H1 (cell line): ENCODE data around the gene PTMA. TPM values are rescaled to one million over a fixed set of nuclear protein-coding genes. Genes with fewer than 3 reads are reported as not detected.

Experiments used
- CTCF ChIA-PET: fragments of 300-600 bp; sonication (Branson Sonifier 250); formaldehyde crosslinking; loops from one replicate; lab custom pipeline; 2021; ENCODE audit not compliant: partially characterized antibody; lab: Charles Lee
- POLR2A ChIA-PET: fragments of 300-600 bp; sonication (Branson Sonifier 250); formaldehyde crosslinking; loops from one replicate; lab custom pipeline; 2021; ENCODE audit warnings: inconsistent platforms; ENCODE audit not compliant: partially characterized antibody; lab: Charles Lee
- DNase-seq, 2 experiments: peaks; one replicate each; pipeline versions ENCODE4 v3.0.0 to v3.0.0-alpha.2; 2010 to 2022; ENCODE audit warnings: low spot score in 2 of 2, low read depth in 1 of 2, mixed read lengths in 1 of 2
- FAIRE-seq: peaks from 2 replicates; lab custom pipeline; 2011; peaks lifted over from hg19 to GRCh38; lab: Jason Lieb, UNC
- H2AFZ ChIP-seq: 2 replicates; pipeline ENCODE4 v1.8.1; 2012; ENCODE audit warnings: low read length, inconsistent platforms
- H2AK5ac ChIP-seq: 2 replicates; pipeline ENCODE4 v1.6.1; 2013; ENCODE audit warnings: low read depth, low read length
- H2BK120ac ChIP-seq: replicated peaks from 2 replicates; pipeline ENCODE3; 2013; ENCODE audit warnings: low read depth, low read length, inconsistent platforms
- H2BK12ac ChIP-seq: 2 replicates; pipeline ENCODE4 v1.6.1; 2013; ENCODE audit warnings: low read depth, low read length
- H2BK15ac ChIP-seq: 2 replicates; pipeline ENCODE4 v1.6.1; 2013; ENCODE audit warnings: low read length
- H2BK20ac ChIP-seq: 2 replicates; pipeline ENCODE4 v1.6.1; 2013; ENCODE audit warnings: low read length
- H2BK5ac ChIP-seq: 2 replicates; pipeline ENCODE4 v1.6.1; 2013; ENCODE audit warnings: low read depth, low read length
- H3K14ac ChIP-seq: 2 replicates; pipeline ENCODE4 v1.6.1; 2013; ENCODE audit warnings: inconsistent platforms; ENCODE audit not compliant: insufficient read length
- H3K18ac ChIP-seq: 2 replicates; pipeline ENCODE4 v1.6.1; 2013; ENCODE audit warnings: low read length; ENCODE audit errors: extremely low read depth
- H3K23ac ChIP-seq: 2 replicates; pipeline ENCODE4 v1.6.1; 2013; ENCODE audit warnings: inconsistent platforms; ENCODE audit not compliant: insufficient read length
- H3K23me2 ChIP-seq: 2 replicates; pipeline ENCODE4 v1.6.1; 2013; ENCODE audit warnings: low read depth, low read length
- H3K27ac ChIP-seq: 2 replicates; pipeline ENCODE4 v1.6.1; 2011; ENCODE audit warnings: low read depth, low read length, inconsistent platforms
- H3K27me3 ChIP-seq, 4 experiments: replicated peaks in 1 of 4; 1 replicate in 1 of 4; 2 replicates in 3 of 4; pipeline versions ENCODE4 v1.6.1 to v1.8.1; 2011 to 2013; ENCODE audit warnings: low read length in 3 of 4, mild to moderate bottlenecking in 3 of 4, inconsistent platforms in 2 of 4, mixed read lengths in 2 of 4, moderate library complexity in 1 of 4; ENCODE audit not compliant: control insufficient read depth in 3 of 4, insufficient read depth in 3 of 4; ENCODE audit errors: extremely low read depth in 1 of 4
- H3K36me3 ChIP-seq, 4 experiments: 2 replicates each; pipeline versions ENCODE4 v1.6.1 to v1.8.1; 2011 to 2013; ENCODE audit warnings: mild to moderate bottlenecking in 4 of 4, low read length in 3 of 4, moderate library complexity in 2 of 4, control low read depth in 1 of 4, inconsistent platforms in 1 of 4; ENCODE audit not compliant: insufficient read depth in 4 of 4, control insufficient read depth in 2 of 4
- H3K4ac ChIP-seq: replicated peaks from 2 replicates; pipeline ENCODE3; 2013; ENCODE audit warnings: low read length, low read depth, mixed read lengths, inconsistent platforms; ENCODE audit not compliant: insufficient read length
- H3K4me1 ChIP-seq, 4 experiments: replicated peaks in 1 of 4; 1 replicate in 1 of 4; 2 replicates in 3 of 4; pipeline versions ENCODE4 v1.6.1 to v1.8.1; 2011 to 2013; ENCODE audit warnings: low read length in 3 of 4, inconsistent platforms in 2 of 4, mixed read lengths in 1 of 4; ENCODE audit not compliant: insufficient read depth in 4 of 4, control insufficient read depth in 3 of 4
- H3K4me2 ChIP-seq, 2 experiments: 2 replicates each; pipeline versions ENCODE4 v1.6.1 to v1.8.1; 2011 to 2013; ENCODE audit warnings: low read depth in 2 of 2, low read length in 2 of 2, control low read depth in 1 of 2, inconsistent platforms in 1 of 2, mild to moderate bottlenecking in 1 of 2; ENCODE audit not compliant: insufficient read depth in 1 of 2
- H3K4me3 ChIP-seq, 4 experiments: fragments of 200-600, 300-600 bp in 1 of 4; sonication (generic), shearing (Covaris generic), sonication (Bioruptor Twin) in 1 of 4; 2 replicates each; pipeline versions ENCODE4 v1.5.1 to v1.8.1; 2011 to 2016; ENCODE audit warnings: low read length in 4 of 4, low read depth in 3 of 4, control low read depth in 2 of 4, inconsistent platforms in 2 of 4, mild to moderate bottlenecking in 2 of 4, mixed read lengths in 1 of 4, moderate library complexity in 1 of 4; ENCODE audit not compliant: insufficient read depth in 2 of 4; ENCODE audit errors: extremely low read depth in 1 of 4
- H3K56ac ChIP-seq: replicated peaks from 2 replicates; pipeline ENCODE3; 2013; ENCODE audit warnings: low read depth, mild to moderate bottlenecking, mixed read lengths, low read length, inconsistent platforms; ENCODE audit not compliant: insufficient read length
- H3K79me1 ChIP-seq: 2 replicates; pipeline ENCODE4 v1.6.1; 2013; ENCODE audit warnings: low read depth, low read length, control low read depth
- H3K79me2 ChIP-seq, 2 experiments: 2 replicates each; pipeline versions ENCODE4 v1.6.1 to v1.8.1; 2012 to 2013; ENCODE audit warnings: low read length in 2 of 2, mild to moderate bottlenecking in 2 of 2, inconsistent platforms in 1 of 2; ENCODE audit not compliant: insufficient read depth in 2 of 2, control insufficient read depth in 1 of 2
- H3K9ac ChIP-seq, 4 experiments: replicated peaks in 1 of 4; 1 replicate in 1 of 4; 2 replicates in 3 of 4; pipeline versions ENCODE4 v1.6.1 to v1.8.1; 2011 to 2013; ENCODE audit warnings: low read depth in 3 of 4, low read length in 3 of 4, control low read depth in 2 of 4, mild to moderate bottlenecking in 2 of 4, moderate library complexity in 2 of 4, inconsistent platforms in 1 of 4; ENCODE audit errors: extremely low read depth in 1 of 4
- H3K9me3 ChIP-seq, 2 experiments: 2 replicates each; pipeline versions ENCODE4 v1.6.1 to v1.8.1; 2012 to 2013; ENCODE audit warnings: mild to moderate bottlenecking in 2 of 2, moderate library complexity in 2 of 2, control low read depth in 1 of 2, inconsistent platforms in 1 of 2, low read depth in 1 of 2, low read length in 1 of 2, mixed read lengths in 1 of 2; ENCODE audit not compliant: insufficient read depth in 2 of 2
- H4K20me1 ChIP-seq, 2 experiments: replicated peaks in 1 of 2; 2 replicates each; pipeline versions ENCODE3 to v1.8.1; 2011 to 2013; ENCODE audit warnings: inconsistent platforms in 2 of 2, low read length in 2 of 2, mild to moderate bottlenecking in 1 of 2; ENCODE audit not compliant: insufficient read depth in 2 of 2, control insufficient read depth in 1 of 2
- H4K5ac ChIP-seq: 2 replicates; pipeline ENCODE4 v1.6.1; 2013; ENCODE audit warnings: low read length, low read depth, mixed read lengths, inconsistent platforms; ENCODE audit not compliant: insufficient read length
- H4K8ac ChIP-seq: 2 replicates; pipeline ENCODE4 v1.8.0; 2013; ENCODE audit warnings: mild to moderate bottlenecking, moderate library complexity, low read length, inconsistent platforms; ENCODE audit not compliant: insufficient read depth; ENCODE audit errors: extremely low read depth
- H4K91ac ChIP-seq: replicated peaks from 2 replicates; pipeline ENCODE3; 2013; ENCODE audit warnings: low read length, mixed read lengths, inconsistent platforms; ENCODE audit not compliant: insufficient read length
- ATF3 ChIP-seq: IDR thresholded peaks from 2 replicates; pipeline ENCODE4 v1.6.1; 2011; ENCODE audit warnings: low read depth, mild to moderate bottlenecking, low read length; ENCODE audit not compliant: insufficient read depth
- CHD1 ChIP-seq: IDR thresholded peaks from 2 replicates; pipeline ENCODE4 v1.6.1; 2012; ENCODE audit warnings: low read depth, low read length, improper control_type of control experiment
- EGR1 ChIP-seq: IDR thresholded peaks from 2 replicates; pipeline ENCODE4 v1.6.1; 2011; ENCODE audit warnings: low read depth, low read length, borderline replicate concordance
- GTF2F1 ChIP-seq: IDR thresholded peaks from 2 replicates; pipeline ENCODE4 v1.6.1; 2012; ENCODE audit warnings: low read depth, low read length, improper control_type of control experiment, borderline replicate concordance
- HDAC2 ChIP-seq, 2 experiments: fragments of 300-600 bp in 1 of 2; sonication (generic) in 1 of 2; IDR thresholded peaks; 2 replicates each; pipeline ENCODE4 v1.6.1; 2011 to 2012; ENCODE audit warnings: low read depth in 2 of 2, low read length in 2 of 2, mild to moderate bottlenecking in 2 of 2, moderate library complexity in 2 of 2, borderline replicate concordance in 1 of 2, inconsistent platforms in 1 of 2
- NANOG ChIP-seq: IDR thresholded peaks from 2 replicates; pipeline ENCODE4 v1.6.1; 2011; ENCODE audit warnings: low read length, low read depth, mild to moderate bottlenecking, inconsistent platforms; ENCODE audit not compliant: insufficient read depth, poor library complexity, severe bottlenecking
- SIN3A ChIP-seq, 2 experiments: IDR thresholded peaks in 1 of 2; conservative IDR thresholded peaks in 1 of 2; 2 replicates each; pipeline ENCODE4 v1.6.1; 2011 to 2012; ENCODE audit warnings: low read length in 2 of 2, improper control_type of control experiment in 1 of 2, low read depth in 1 of 2, mild to moderate bottlenecking in 1 of 2
- SP2 ChIP-seq: IDR thresholded peaks from 2 replicates; pipeline ENCODE4 v1.6.1; 2012; ENCODE audit warnings: mild to moderate bottlenecking, low read length, inconsistent platforms
- TCF12 ChIP-seq: IDR thresholded peaks from 2 replicates; pipeline ENCODE4 v1.6.1; 2011; ENCODE audit warnings: low read depth, mild to moderate bottlenecking, low read length
- WGBS, 2 experiments: shearing (Covaris generic) in 1 of 2; methylation state at CpG; one replicate each; pipeline versions ENCODE4 v1.1.6 to v1.1.7; 2013 to 2015; ENCODE audit warnings: low lambda C conversion rate in 2 of 2, mixed read lengths in 2 of 2, inconsistent platforms in 1 of 2, low coverage in 1 of 2, missing lambda C conversion rate in 1 of 2; ENCODE audit not compliant: insufficient replicate concordance in 2 of 2, insufficient coverage in 1 of 2, insufficient read length in 1 of 2; ENCODE audit errors: extremely low coverage in 1 of 2, missing lambda C conversion rate in 1 of 2; 5-methylcytosine and 5-hydroxymethylcytosine counted together
- polyA plus RNA-seq, 7 experiments: library from polyadenylated mRNA; depleted of rRNA in 3 of 7; stranded (reverse) in 5 of 7; unstranded in 2 of 7; fragments of >200 nt in 5 of 7; fragments of 200-250 nt in 2 of 7; gene quantifications; 1 replicate in 5 of 7; 2 replicates in 1 of 7; 4 replicates in 1 of 7; pipeline versions ENCODE4 v1.2.1 to v1.2.3, GENCODE V29; 2011 to 2013; ENCODE audit warnings: missing spikeins in 2 of 7, mixed read lengths in 2 of 7
- total RNA-seq: library from RNA; stranded (reverse); fragmentation: NEBNext Ultra II Directional; extraction: Animal tissue kit (Norgen Biotek cat#: 25700); gene quantifications from 2 replicates; pipeline ENCODE4 v1.2.1, GENCODE V29; 2021

Gene PTMA
- total and polyA plus RNA-seq, 2 of the 8 experiments (the other 6 are each of a cell fraction or from before 2014, with no cell fraction given) = 683 to 2,680 TPM

- H2BK12ac ChIP-seq = peak overlapping the region; percentile 100
- ChIA-PET POLR2A (interaction anchor here (0.8 to 27.8 kb wide), 15 partner anchors 9 to 114 kb away, joined by 3 to 1080 read pairs (median 3); partner anchors contain the start of genes COPS7B and PTMA), CTCF (interaction anchor here (0.8 to 31.4 kb wide), 19 partner anchors 8 to 130 kb away, joined by 3 to 555 read pairs (median 7); partner anchors contain the start of gene PTMA)
- peak overlapping the region; percentile 59; the same call in 1 of the 2 replicates for H4K8ac ChIP-seq
- H3K18ac ChIP-seq = peak overlapping the region; percentile 63
- peak overlapping the region; percentile 43 to 72; a peak in 3 of 4 replicates for H3K4me2 ChIP-seq
- H3K79me2 ChIP-seq = no peaks in the 10 kb centered on the region
- peaks cover 4 to 50% (median 27%) of the 10 kb centered on the region in 4 experiments for H3K4me1 ChIP-seq
- peak overlapping the region; percentile 98 for H2AK5ac ChIP-seq
- H3K23me2 ChIP-seq = peaks cover 3% of the 10 kb centered on the region; the same call in 1 of the 2 replicates
- H3K36me3 ChIP-seq = no peaks in the 10 kb centered on the region
- no peak overlapping the region for H2AFZ ChIP-seq
- peak overlapping the region; percentile 98 for H3K4ac ChIP-seq
- H2BK15ac ChIP-seq = peak overlapping the region; percentile 100
- H4K91ac ChIP-seq = peak overlapping the region; percentile 99
- peak overlapping the region; percentile 96 for H2BK5ac ChIP-seq
- H3K27me3 ChIP-seq = no peaks in the 10 kb centered on the region
- no peak overlapping the region for H3K14ac ChIP-seq
- no peak overlapping the region for H3K23ac ChIP-seq
- peak overlapping the region; percentile 55 for H2BK120ac ChIP-seq
- no peak overlapping the region for H3K27ac ChIP-seq
- H3K9ac ChIP-seq = peak overlapping the region in 2 of 4 experiments; percentile 25 to 28; a peak in 3 of 7 replicates
- no peak for DNase-seq
- H3K56ac ChIP-seq = no peak overlapping the region
- H4K5ac ChIP-seq = no peak overlapping the region
- H2BK20ac ChIP-seq = peak overlapping the region; percentile 100; the same call in 1 of the 2 replicates
- no peak for FAIRE-seq
- no peaks in the 10 kb centered on the region for H4K20me1 ChIP-seq
- peak overlapping the region in 2 of 4 experiments; percentile 10 to 54; a peak in 2 of 8 replicates for H3K4me3 ChIP-seq
- WGBS, 2 experiments = 77% methylated on average over 11 of the region's 11 CpGs; no CpG with 5 or more reads in 1 of the 2 experiments
- H3K9me3 ChIP-seq = no peaks in the 10 kb centered on the region
- no peaks in the 10 kb centered on the region for H3K79me1 ChIP-seq
- TF ChIP-seq HDAC2 (IDR thresholded peaks at IDR 0.05; ENCODE audit: borderline replicate concordance in 1 of 2, low read depth in 2 of 2, low read length in 2 of 2) (no peak), TCF12 (no peak), SP2 (no peak), ATF3 (no peak), NANOG (no peak), GTF2F1 (no peak), SIN3A (conservative IDR thresholded peaks at IDR 0.05 in 1 of 2, IDR thresholded peaks at IDR 0.05 in 1 of 2; ENCODE audit: low read depth in 1 of 2, low read length in 2 of 2) (no peak), EGR1 (no peak), CHD1 (no peak)
These were observed 21.9 kb upstream of the PTMA start for GRCh38 chr2:231686192-231687100.
